HG03159 (cell line): ENCODE results near the gene MB21D2.
"Not testable (repeated sequence)": the region's sequence is repeated elsewhere in the genome, so short reads cannot be mapped to it uniquely, and the experiment has no call there.

ENCODE experiments used
- ATAC-seq: cut with Tn5 transposase; IDR thresholded peaks from one replicate; pipeline ENCODE4 v1.9.1; 2021; ENCODE audit warnings: mild to moderate bottlenecking, moderate library complexity; ENCODE audit not compliant: unreplicated experiment

The MB21D2 gene

DNA sequence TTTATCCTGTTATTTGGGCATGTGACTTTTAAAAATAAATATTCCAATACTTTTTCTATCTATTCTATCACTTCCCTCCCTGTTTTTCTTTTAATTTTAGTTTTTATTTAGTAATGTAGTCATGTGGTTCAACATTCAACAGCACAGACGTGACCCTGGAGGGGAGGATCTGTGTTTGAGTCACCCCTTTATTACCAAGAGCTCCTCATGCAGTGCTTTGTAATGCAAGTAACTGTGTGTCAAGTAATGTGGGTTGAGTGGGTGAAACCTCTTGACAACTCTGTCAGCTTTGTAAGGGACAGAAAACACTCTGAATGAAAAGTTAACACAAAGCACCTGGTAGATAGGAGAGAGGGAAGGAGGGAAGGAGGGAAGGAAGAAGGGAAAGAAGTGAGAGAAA is 100.6 kb downstream of the MB21D2 start:
- peak; percentile 39 for ATAC-seq

DNA sequence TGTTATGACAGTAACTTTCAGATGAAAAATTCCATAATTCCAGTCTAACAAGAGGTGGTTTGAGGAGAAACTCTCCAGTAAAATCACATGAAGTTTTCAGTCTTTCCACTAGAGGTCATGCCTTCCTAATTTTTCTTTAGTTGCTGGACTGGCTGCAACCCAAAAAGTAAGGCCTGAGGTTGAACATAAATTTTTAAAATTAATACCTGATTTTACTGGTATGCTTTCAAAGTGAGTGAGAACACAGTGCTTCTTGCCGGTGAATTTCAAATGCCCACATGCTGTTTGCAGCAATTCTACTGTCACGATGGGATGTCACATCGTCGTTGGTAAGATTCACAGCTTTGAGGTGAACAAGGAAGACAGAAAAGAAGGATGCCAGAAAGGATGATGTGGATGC is 101.3 kb downstream of the MB21D2 start:
- no peak for ATAC-seq

DNA sequence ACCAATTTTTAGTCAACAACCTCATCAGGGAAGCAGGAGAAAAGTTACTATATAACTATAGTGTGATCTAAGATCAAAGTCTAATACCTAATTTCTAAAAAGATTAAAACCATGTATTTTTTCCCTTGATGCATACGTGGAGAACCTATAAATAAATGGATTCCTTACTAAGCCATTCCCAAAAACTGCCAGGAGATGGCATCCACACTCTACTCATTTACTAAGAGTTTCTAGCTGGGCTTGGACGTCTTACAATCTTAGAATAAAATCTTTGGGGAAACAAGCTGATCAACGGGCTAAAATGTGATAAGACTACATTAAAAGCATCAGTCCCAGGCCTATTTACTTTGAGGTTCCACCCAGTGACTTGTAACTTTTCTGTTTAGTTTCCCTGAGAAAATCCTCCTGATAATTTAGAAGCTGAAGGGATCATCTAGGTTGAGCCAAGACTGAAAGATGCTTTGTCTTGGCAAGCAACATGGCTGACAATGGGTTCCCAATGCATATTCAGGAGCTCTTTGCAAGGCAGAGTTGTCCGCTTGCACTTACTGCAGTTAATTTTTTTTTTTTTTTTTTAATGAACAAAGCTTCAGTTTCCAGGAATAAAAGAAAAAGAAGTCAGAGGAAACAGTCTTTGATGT is 104.8 kb downstream of the MB21D2 start:
- no peak for ATAC-seq

GRCh38 chr3:192805711-192806110 is 111.9 kb downstream of the MB21D2 start:
- no peak for ATAC-seq

DNA sequence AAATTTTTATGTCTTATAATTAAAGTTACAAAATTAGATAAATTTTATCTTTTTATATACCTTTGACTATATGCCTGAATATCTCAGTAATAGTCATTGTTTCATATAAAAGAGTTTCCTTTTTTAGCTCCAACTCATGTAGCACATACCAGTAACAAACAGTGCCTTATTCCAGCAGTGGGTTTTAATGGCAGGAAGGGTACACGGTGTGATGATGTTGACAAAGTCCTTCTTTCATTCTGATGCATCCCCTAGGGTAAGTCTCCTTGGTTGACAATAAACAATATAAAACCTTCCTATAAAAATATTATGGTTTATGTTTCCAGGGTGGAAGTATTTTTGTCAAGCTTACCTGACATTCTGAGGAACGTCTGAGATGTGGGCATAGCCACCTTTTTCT is 113.2 kb downstream of the MB21D2 start:
- ATAC-seq = no peak

GRCh38 chr3:192802957-192803899 is 114.4 kb downstream of the MB21D2 start:
- peak; percentile 66 for ATAC-seq

DNA sequence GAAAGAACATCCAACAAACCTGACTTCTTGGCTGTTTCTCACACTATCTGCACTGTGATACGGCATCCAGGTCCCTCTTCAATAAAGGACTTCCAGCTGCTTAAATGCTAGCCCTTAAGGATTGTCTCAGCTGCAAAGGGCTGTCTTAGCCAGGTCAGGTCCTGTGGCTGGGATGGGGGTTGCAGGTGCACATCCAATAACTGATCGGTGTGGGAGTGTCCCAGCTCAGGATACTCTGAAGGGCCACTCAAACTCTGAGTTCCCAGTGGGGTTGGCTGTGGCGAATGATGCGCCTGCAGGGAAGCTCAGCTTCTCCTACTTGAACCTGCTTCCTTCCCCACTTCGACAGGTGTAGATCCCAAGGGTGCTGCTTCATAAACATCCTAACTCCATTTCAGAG is 115.7 kb downstream of the MB21D2 start:
- no peak for ATAC-seq

- no peak for ATAC-seq
These were observed 117.9 kb downstream of the MB21D2 start for GRCh38 chr3:192799721-192800120.

GRCh38 chr3:192795021-192795420 is 122.6 kb downstream of the MB21D2 start:
- no peak for ATAC-seq

GRCh38 chr3:192794216-192794615 is 123.4 kb downstream of the MB21D2 start:
- ATAC-seq = no peak

- ATAC-seq = not testable (repeated sequence)
These were observed 128.7 kb downstream of the MB21D2 start for GRCh38 chr3:192788816-192789515.

GRCh38 chr3:192778508-192778907 is 139.1 kb downstream of the MB21D2 start:
- no peak for ATAC-seq

- ATAC-seq = not testable (repeated sequence)
These were observed 143.3 kb downstream of the MB21D2 start for GRCh38 chr3:192774341-192774740.

DNA sequence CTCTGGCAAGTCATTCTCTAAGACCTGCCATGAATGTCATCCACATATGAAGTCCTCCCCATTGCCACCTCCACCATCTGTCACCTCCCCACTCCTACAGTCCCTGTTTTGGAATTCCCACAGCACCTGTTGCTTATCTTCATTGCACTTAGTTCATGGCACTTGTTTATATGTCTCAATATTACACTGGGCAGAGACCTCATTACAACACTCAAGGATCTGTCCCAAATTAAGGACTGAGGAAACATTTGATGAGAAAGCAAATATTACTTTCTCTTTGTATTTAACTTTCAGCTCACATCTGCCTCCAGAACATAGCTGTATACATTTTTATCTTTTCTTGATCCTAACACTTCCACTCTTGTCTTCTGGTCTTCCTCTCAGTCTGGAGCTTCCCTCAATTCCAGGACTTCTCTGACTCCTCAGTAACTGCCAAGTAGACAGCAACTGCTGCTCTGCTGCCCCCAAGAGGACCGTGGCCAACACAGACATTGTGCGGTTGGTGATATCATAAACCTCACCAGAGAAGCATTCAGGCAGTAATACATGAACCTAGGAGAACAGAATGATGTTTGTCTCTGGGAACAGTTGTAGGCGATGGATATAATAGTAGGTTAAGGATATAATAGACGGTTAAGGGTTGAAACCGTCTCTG is 145.3 kb downstream of the MB21D2 start:
- peak; percentile 62 for ATAC-seq

DNA sequence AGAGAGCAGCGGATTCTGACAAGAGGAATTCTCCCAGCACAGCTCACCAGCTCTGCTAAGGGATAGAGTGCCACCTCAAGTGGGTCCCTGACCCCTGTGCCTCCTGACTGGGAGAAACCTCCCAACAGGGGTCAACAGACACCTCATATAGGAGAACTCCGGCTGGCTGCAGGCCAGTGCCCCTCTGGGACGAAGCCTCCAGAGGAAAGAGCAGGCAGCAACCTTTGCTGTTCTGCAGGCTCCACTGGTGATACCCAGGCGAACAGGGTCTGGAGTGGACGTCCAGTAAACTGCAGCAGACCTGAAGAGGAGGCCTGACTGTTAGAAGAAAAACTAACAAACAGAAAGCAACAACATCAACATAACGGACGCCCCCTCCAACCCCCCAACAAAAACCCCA is 159.0 kb downstream of the MB21D2 start:
- ATAC-seq = no peak

DNA sequence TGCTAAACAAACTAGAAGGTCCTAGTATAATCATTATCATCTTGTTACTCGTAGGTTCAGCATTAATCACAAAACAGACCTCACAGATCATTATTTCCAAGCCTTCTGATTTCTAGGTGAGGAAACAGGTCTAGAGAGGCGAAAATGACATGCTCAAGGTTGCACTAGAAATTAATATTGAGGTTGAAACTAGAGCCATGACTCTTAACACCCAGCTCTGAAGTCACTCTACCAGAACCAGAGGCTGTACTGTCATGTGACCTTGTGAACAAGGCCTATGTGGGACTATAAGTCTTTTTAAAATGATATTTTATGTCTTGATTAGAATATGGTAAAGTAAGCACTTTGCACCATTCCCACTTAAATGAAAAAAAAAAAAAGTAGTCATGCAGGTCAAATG is 166.5 kb downstream of the MB21D2 start:
- ATAC-seq = no peak

DNA sequence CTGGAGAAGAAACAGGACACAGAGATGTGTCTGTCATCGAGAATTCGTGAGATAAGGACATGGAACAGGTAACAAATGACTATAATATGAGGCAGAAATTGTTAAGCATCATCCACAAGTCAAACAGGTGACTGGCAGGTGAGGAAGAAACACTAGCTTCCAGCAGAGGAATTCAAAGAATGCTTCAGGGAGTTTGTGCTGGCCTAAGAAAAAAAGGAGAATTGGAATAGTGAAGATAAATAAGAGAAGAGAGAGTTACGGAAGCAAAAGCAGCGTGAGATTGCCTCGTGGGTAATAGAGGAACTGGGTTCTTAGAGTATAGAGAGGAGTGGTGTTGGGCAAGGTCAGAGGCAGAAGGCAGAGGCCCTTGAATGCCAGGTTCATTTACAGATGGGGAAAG is 167.5 kb downstream of the MB21D2 start:
- no peak for ATAC-seq

- no peak for ATAC-seq
These were observed 169.9 kb downstream of the MB21D2 start for GRCh38 chr3:192747746-192748145.

DNA sequence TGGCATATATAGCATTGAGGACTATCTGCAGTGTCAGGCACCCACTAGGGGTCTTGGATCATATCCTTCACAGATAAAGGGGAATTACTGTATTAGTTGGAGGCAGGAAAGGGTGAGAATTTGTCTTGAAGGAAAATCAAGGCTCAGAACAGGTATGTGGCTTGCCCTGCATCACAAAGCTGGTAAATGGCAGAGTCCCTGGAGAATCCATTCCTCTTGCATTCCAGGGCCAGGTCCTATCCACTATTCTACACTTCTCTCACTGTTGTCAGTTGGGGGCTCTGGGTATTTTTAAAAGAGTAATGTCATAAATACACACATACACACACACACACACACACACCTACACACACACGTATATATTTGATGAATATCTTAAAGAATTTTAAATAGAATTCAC is 170.5 kb downstream of the MB21D2 start:
- no peak for ATAC-seq
